ENCODE measurements around the gene SDC3. TPM values are rescaled to one million over a fixed set of nuclear protein-coding genes. Genes with fewer than 3 reads are reported as not detected.

Gene SDC3
- total RNA-seq, 1 experiment from 2014 or later, result 10.0 TPM

DNA sequence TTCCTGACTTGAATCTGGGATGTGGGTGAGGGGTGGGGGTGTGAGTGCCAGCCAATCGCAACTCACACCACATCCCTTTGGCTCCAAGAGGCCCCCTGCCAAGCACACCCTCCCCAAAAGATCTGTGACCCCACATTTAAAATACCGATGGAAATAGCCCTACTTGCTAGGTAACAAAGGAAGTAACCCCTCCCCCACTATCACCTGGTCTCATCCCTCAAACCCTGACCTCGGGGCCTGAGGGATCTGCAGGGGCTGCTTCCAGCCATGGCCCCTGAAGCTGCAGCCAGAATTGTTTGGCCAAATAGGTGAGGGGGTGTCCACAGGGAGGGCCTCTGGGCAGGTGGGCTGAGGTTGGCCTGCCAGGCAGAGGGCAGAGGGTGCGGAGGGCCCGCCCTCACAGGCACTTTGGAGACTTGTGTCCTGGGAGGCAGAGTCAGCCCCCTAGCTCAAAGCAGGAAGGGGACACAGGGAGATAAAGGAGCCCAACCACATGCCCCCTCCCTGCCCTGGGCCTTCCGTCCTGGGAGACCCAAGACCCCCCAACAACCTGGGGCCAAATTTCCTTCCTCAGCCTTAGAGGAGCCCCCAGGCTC, 37.2 kb downstream of the SDC3 start:
- Histone ChIP-seq H4K20me1 (ENCODE audit: low read length) (no peaks in the 10 kb centered on the region), H3K27ac (ENCODE audit: low read length) (no peak overlapping the region), H3K9me3 (ENCODE audit: low read length) (0 out of 2 replicates have a peak, but pooled peaks cover 6% of the 10 kb centered on the region), H3K4me2 (ENCODE audit: low read length) (no peak overlapping the region), H3K79me2 (ENCODE audit: low read length) (no peaks in the 10 kb centered on the region), H2AFZ (ENCODE audit: low read length) (no peak overlapping the region), H3K27me3 (ENCODE audit: low read length) (no peaks in the 10 kb centered on the region), H3K4me1 (ENCODE audit: insufficient read depth, low read length) (no peaks in the 10 kb centered on the region), H3F3A (ENCODE audit: low read length, unreplicated experiment) (no peaks in the 10 kb centered on the region), H3K9ac (ENCODE audit: low read length) (no peak overlapping the region), H3K9me2 (replicated peaks; ENCODE audit: low read length) (no peaks in the 10 kb centered on the region), H3K36me3 (ENCODE audit: low read depth, low read length) (peaks cover 17% of the 10 kb centered on the region), H3K4me3 (ENCODE audit: low read length) (no peak overlapping the region)
- DNase-seq (no peak), ATAC-seq (no peak)
- no TSS peak for BruUV-seq (replicated peaks)
- CTCF ChIA-PET, result no interaction called here
- POLR2A ChIA-PET (ENCODE audit: unreplicated experiment), result no interaction called here
- TF ChIP-seq EZH2phosphoT487 (IDR thresholded peaks at IDR 0.05; ENCODE audit: borderline replicate concordance, low read length) (no peak), EZH2 (IDR thresholded peaks at IDR 0.05; ENCODE audit: low read length, unreplicated experiment) (no peak)
- TF ChIP-seq, protein P1, sequence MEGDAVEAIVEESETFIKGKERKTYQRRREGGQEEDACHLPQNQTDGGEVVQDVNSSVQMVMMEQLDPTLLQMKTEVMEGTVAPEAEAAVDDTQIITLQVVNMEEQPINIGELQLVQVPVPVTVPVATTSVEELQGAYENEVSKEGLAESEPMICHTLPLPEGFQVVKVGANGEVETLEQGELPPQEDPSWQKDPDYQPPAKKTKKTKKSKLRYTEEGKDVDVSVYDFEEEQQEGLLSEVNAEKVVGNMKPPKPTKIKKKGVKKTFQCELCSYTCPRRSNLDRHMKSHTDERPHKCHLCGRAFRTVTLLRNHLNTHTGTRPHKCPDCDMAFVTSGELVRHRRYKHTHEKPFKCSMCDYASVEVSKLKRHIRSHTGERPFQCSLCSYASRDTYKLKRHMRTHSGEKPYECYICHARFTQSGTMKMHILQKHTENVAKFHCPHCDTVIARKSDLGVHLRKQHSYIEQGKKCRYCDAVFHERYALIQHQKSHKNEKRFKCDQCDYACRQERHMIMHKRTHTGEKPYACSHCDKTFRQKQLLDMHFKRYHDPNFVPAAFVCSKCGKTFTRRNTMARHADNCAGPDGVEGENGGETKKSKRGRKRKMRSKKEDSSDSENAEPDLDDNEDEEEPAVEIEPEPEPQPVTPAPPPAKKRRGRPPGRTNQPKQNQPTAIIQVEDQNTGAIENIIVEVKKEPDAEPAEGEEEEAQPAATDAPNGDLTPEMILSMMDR (conservative IDR thresholded peaks at IDR 0.05; ENCODE audit: low read depth, low read length), result no peak
- intact Hi-C loops (cut with micrococcal nuclease), result no loop called here

DNA sequence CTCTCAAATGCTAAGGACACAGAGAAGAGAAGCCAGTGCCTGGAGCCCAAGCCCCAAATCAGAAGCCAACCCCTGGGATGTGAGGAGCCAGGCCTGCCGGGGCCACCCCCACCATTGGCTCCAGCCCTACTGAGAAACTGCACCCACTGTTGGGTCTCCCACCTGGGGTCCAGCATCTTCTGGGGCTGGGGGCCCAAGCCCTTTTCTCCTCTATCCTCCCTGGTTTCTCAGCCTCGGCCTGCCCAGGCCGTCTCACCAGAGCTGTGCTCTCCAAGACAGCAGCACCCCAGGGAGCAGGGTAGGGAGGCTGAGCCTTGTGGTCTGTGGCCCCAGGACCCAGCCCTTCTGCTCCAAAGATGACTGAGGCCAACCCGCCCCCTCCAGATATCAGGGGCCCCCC, 37.9 kb downstream of the SDC3 start:
- Histone ChIP-seq H3K27ac (ENCODE audit: low read length) (no peak overlapping the region), H3K4me3 (ENCODE audit: low read length) (no peak overlapping the region), H4K20me1 (ENCODE audit: low read length) (no peaks in the 10 kb centered on the region), H3K4me1 (ENCODE audit: insufficient read depth, low read length) (no peaks in the 10 kb centered on the region), H2AFZ (ENCODE audit: low read length) (no peak overlapping the region), H3K4me2 (ENCODE audit: low read length) (no peak overlapping the region), H3K27me3 (ENCODE audit: low read length) (no peaks in the 10 kb centered on the region), H3K9ac (ENCODE audit: low read length) (no peak overlapping the region), H3K36me3 (ENCODE audit: low read depth, low read length) (peaks cover 17% of the 10 kb centered on the region), H3K79me2 (ENCODE audit: low read length) (no peaks in the 10 kb centered on the region), H3K9me3 (ENCODE audit: low read length) (0 out of 2 replicates have a peak, but pooled peaks cover 6% of the 10 kb centered on the region), H3K9me2 (replicated peaks; ENCODE audit: low read length) (no peaks in the 10 kb centered on the region), H3F3A (ENCODE audit: low read length, unreplicated experiment) (no peaks in the 10 kb centered on the region)
- no TSS peak for BruUV-seq (replicated peaks)
- intact Hi-C loops (cut with micrococcal nuclease), result no loop called here
- POLR2A ChIA-PET (ENCODE audit: unreplicated experiment), result no interaction called here
- TF ChIP-seq EZH2 (IDR thresholded peaks at IDR 0.05; ENCODE audit: low read length, unreplicated experiment) (no peak), EZH2phosphoT487 (IDR thresholded peaks at IDR 0.05; ENCODE audit: borderline replicate concordance, low read length) (no peak)
- TF ChIP-seq, protein P1 (conservative IDR thresholded peaks at IDR 0.05; ENCODE audit: low read depth, low read length), result no peak
- CTCF ChIA-PET, result no interaction called here
- ATAC-seq (no peak), DNase-seq (no peak)

DNA sequence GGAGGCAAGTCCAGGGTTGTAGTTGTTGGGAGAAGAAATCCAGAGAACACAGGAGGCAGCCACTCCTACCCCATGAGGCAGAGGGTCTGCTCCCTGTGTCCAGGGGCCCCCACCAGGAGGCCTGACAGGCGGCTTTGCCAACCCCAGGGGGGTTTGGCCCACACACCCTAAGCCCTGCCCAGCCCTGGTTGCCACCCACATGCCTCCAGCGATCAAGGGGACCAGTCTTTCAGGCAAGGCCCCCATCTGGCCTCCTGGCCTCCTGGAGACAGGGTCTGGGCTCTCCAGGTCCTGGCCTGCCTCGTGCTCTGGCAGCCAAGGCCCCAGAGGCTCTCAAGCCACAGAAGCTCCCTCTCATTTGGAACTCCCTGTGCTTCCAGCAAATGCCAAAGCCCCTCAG, 38.5 kb downstream of the SDC3 start:
- TF ChIP-seq, protein P1 (conservative IDR thresholded peaks at IDR 0.05; ENCODE audit: low read depth, low read length), result no peak
- TF ChIP-seq EZH2 (IDR thresholded peaks at IDR 0.05; ENCODE audit: low read length, unreplicated experiment) (no peak), EZH2phosphoT487 (IDR thresholded peaks at IDR 0.05; ENCODE audit: borderline replicate concordance, low read length) (no peak)
- intact Hi-C loops (cut with micrococcal nuclease), result no loop called here
- DNase-seq (no peak), ATAC-seq (no peak)
- ChIA-PET CTCF (no interaction called here), POLR2A (ENCODE audit: unreplicated experiment) (no interaction called here)
- H4K20me1 ChIP-seq (ENCODE audit: low read length), result no peaks in the 10 kb centered on the region
- no peaks in the 10 kb centered on the region for H3K27me3 ChIP-seq (ENCODE audit: low read length)
- no peaks in the 10 kb centered on the region for H3K9me2 ChIP-seq (replicated peaks; ENCODE audit: low read length)
- H3K4me2 ChIP-seq (ENCODE audit: low read length), result no peak overlapping the region
- no peaks in the 10 kb centered on the region for H3F3A ChIP-seq (ENCODE audit: low read length, unreplicated experiment)
- no TSS peak for BruUV-seq (replicated peaks)
- H3K36me3 ChIP-seq (ENCODE audit: low read depth, low read length), result peaks cover 17% of the 10 kb centered on the region
- H3K9me3 ChIP-seq (ENCODE audit: low read length), result 0 out of 2 replicates have a peak, but pooled peaks cover 6% of the 10 kb centered on the region
- H3K4me1 ChIP-seq (ENCODE audit: insufficient read depth, low read length), result no peaks in the 10 kb centered on the region
- no peak overlapping the region for H2AFZ ChIP-seq (ENCODE audit: low read length)
- H3K4me3 ChIP-seq (ENCODE audit: low read length), result no peak overlapping the region
- no peak overlapping the region for H3K27ac ChIP-seq (ENCODE audit: low read length)
- H3K79me2 ChIP-seq (ENCODE audit: low read length), result no peaks in the 10 kb centered on the region
- no peak overlapping the region for H3K9ac ChIP-seq (ENCODE audit: low read length)
